Measurements from ENCODE around the gene SNX4. TPM values are rescaled to one million over a fixed set of nuclear protein-coding genes. Genes with fewer than 3 reads are reported as not detected.

The SNX4 gene
- polyA plus RNA-seq, 1 donor from 2014 or later: 180 TPM

DNA sequence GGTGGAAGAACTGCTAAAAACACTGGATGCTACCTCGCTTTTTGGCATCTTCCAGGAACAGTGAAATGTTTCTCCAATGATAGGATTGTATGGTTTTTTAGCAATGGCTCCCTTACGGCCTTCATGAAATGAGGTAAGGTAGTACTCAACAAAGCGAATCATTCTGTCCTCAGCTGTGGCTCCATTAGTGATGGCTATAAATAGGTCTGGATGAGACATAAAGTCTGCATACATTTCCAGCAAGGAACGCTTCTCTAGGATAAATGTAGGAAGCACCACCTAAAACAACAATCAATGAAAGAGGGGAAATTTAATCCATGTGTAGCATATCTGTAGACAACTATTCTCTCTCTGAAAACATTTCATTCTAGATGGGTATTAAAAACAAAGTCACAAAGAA, 32.4 kb upstream of the SNX4 start:
- H4K20me1 ChIP-seq (ENCODE audit: insufficient read depth): no peaks in the 10 kb centered on the region
- no peaks in the 10 kb centered on the region for H3F3A ChIP-seq (ENCODE audit: insufficient read depth, low read length, poor library complexity, severe bottlenecking)
- H3K4me3 ChIP-seq (ENCODE audit: low read length): no peak overlapping the region
- H3K27me3 ChIP-seq (ENCODE audit: insufficient read depth, low read depth, low read length): no peaks in the 10 kb centered on the region
- no peak overlapping the region for H3K27ac ChIP-seq (ENCODE audit: low read length)
- no peak overlapping the region for H2AFZ ChIP-seq (ENCODE audit: low read depth, low read length)
- TF ChIP-seq, protein P1, sequence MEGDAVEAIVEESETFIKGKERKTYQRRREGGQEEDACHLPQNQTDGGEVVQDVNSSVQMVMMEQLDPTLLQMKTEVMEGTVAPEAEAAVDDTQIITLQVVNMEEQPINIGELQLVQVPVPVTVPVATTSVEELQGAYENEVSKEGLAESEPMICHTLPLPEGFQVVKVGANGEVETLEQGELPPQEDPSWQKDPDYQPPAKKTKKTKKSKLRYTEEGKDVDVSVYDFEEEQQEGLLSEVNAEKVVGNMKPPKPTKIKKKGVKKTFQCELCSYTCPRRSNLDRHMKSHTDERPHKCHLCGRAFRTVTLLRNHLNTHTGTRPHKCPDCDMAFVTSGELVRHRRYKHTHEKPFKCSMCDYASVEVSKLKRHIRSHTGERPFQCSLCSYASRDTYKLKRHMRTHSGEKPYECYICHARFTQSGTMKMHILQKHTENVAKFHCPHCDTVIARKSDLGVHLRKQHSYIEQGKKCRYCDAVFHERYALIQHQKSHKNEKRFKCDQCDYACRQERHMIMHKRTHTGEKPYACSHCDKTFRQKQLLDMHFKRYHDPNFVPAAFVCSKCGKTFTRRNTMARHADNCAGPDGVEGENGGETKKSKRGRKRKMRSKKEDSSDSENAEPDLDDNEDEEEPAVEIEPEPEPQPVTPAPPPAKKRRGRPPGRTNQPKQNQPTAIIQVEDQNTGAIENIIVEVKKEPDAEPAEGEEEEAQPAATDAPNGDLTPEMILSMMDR (IDR thresholded peaks at IDR 0.05; ENCODE audit: poor library complexity, severe bottlenecking): no peak
- no peak for TF ChIP-seq EZH2 (IDR thresholded peaks at IDR 0.05; ENCODE audit: borderline replicate concordance, insufficient read depth, low read length, poor library complexity, severe bottlenecking)
- TF ChIP-seq EP300 (conservative IDR thresholded peaks at IDR 0.05; ENCODE audit: poor library complexity, severe bottlenecking): no peak
- no peak for TF ChIP-seq POLR2AphosphoS5 (IDR thresholded peaks at IDR 0.05)
- TF ChIP-seq TAF1 (IDR thresholded peaks at IDR 0.05; ENCODE audit: low read depth): no peak
- no peak for TF ChIP-seq RAD21 (conservative IDR thresholded peaks at IDR 0.05)
- TF ChIP-seq, protein P2, sequence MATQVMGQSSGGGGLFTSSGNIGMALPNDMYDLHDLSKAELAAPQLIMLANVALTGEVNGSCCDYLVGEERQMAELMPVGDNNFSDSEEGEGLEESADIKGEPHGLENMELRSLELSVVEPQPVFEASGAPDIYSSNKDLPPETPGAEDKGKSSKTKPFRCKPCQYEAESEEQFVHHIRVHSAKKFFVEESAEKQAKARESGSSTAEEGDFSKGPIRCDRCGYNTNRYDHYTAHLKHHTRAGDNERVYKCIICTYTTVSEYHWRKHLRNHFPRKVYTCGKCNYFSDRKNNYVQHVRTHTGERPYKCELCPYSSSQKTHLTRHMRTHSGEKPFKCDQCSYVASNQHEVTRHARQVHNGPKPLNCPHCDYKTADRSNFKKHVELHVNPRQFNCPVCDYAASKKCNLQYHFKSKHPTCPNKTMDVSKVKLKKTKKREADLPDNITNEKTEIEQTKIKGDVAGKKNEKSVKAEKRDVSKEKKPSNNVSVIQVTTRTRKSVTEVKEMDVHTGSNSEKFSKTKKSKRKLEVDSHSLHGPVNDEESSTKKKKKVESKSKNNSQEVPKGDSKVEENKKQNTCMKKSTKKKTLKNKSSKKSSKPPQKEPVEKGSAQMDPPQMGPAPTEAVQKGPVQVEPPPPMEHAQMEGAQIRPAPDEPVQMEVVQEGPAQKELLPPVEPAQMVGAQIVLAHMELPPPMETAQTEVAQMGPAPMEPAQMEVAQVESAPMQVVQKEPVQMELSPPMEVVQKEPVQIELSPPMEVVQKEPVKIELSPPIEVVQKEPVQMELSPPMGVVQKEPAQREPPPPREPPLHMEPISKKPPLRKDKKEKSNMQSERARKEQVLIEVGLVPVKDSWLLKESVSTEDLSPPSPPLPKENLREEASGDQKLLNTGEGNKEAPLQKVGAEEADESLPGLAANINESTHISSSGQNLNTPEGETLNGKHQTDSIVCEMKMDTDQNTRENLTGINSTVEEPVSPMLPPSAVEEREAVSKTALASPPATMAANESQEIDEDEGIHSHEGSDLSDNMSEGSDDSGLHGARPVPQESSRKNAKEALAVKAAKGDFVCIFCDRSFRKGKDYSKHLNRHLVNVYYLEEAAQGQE (IDR thresholded peaks at IDR 0.05; ENCODE audit: borderline replicate concordance): no peak
- TF ChIP-seq SMC3 (conservative IDR thresholded peaks at IDR 0.05; ENCODE audit: poor library complexity): no peak
- no peak for TF ChIP-seq MXI1 (conservative IDR thresholded peaks at IDR 0.05; ENCODE audit: poor library complexity, severe bottlenecking)
- H3K36me3 ChIP-seq (ENCODE audit: insufficient read depth, low read length): peaks cover 4% of the 10 kb centered on the region
- H3K79me2 ChIP-seq (replicated peaks; ENCODE audit: insufficient read depth, low read length): no peaks in the 10 kb centered on the region
- no peaks in the 10 kb centered on the region for H3K9me2 ChIP-seq (ENCODE audit: insufficient read depth, low read length)
- H3K4me2 ChIP-seq (ENCODE audit: low read length): no peak overlapping the region
- no peaks in the 10 kb centered on the region for H3K9me3 ChIP-seq (ENCODE audit: low read length)
- no peak overlapping the region for H3K9ac ChIP-seq (ENCODE audit: low read length)

DNA sequence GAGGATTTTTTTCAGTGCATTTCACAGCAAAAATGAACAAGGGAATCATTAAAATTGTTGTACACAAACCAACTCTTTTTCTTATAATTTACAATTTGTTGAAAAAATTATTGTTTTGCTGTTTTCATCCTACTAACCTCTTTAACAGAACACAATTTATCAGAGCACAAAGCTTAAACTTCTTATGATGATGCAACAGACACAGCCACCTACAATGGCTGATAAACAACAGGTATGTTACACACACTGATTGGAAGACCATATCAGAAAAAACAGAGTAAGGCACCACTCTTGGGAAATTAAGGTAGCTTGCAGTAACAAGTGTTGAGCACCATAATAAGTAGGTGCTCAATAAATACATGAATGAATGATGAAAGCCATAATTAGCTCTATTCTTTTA, 8.9 kb upstream of the SNX4 start:
- Histone ChIP-seq H3K4me2 (ENCODE audit: low read length) (no peak overlapping the region), H3K27me3 (ENCODE audit: insufficient read depth, low read depth, low read length) (no peaks in the 10 kb centered on the region), H3K9me3 (ENCODE audit: low read length) (no peaks in the 10 kb centered on the region), H2AFZ (ENCODE audit: low read depth, low read length) (no peak overlapping the region), H3K9me2 (ENCODE audit: insufficient read depth, low read length) (no peaks in the 10 kb centered on the region), H3F3A (ENCODE audit: insufficient read depth, low read length, poor library complexity, severe bottlenecking) (no peaks in the 10 kb centered on the region), H3K36me3 (ENCODE audit: insufficient read depth, low read length) (no peaks in the 10 kb centered on the region), H3K9ac (ENCODE audit: low read length) (no peak overlapping the region), H3K79me2 (replicated peaks; ENCODE audit: insufficient read depth, low read length) (no peaks in the 10 kb centered on the region), H3K27ac (ENCODE audit: low read length) (no peak overlapping the region), H4K20me1 (ENCODE audit: insufficient read depth) (no peaks in the 10 kb centered on the region), H3K4me3 (ENCODE audit: low read length) (no peak overlapping the region)
- TF ChIP-seq, protein P2 (IDR thresholded peaks at IDR 0.05; ENCODE audit: borderline replicate concordance): no peak
- no peak for TF ChIP-seq POLR2AphosphoS5 (IDR thresholded peaks at IDR 0.05)
- no peak for TF ChIP-seq SMC3 (conservative IDR thresholded peaks at IDR 0.05; ENCODE audit: poor library complexity)
- TF ChIP-seq TAF1 (IDR thresholded peaks at IDR 0.05; ENCODE audit: low read depth): no peak
- TF ChIP-seq EP300 (conservative IDR thresholded peaks at IDR 0.05; ENCODE audit: poor library complexity, severe bottlenecking): no peak
- no peak for TF ChIP-seq RAD21 (conservative IDR thresholded peaks at IDR 0.05)
- TF ChIP-seq, protein P1 (IDR thresholded peaks at IDR 0.05; ENCODE audit: poor library complexity, severe bottlenecking): no peak
- TF ChIP-seq EZH2 (IDR thresholded peaks at IDR 0.05; ENCODE audit: borderline replicate concordance, insufficient read depth, low read length, poor library complexity, severe bottlenecking): no peak
- no peak for TF ChIP-seq MXI1 (conservative IDR thresholded peaks at IDR 0.05; ENCODE audit: poor library complexity, severe bottlenecking)
